HUES6 (cell line): ENCODE measurements around the gene FOXR1.

Experiments
- H3K27ac ChIP-seq: 2 replicates; pipeline ENCODE4 v1.7.0; 2013; ENCODE audit warnings: low read depth, mild to moderate bottlenecking, low read length, inconsistent platforms
- H3K27me3 ChIP-seq: 2 replicates; pipeline ENCODE4 v1.6.1; 2013; ENCODE audit warnings: low read length; ENCODE audit not compliant: control insufficient read depth, insufficient read depth
- H3K36me3 ChIP-seq: 2 replicates; pipeline ENCODE4 v1.6.1; 2013; ENCODE audit warnings: low read length; ENCODE audit not compliant: control insufficient read depth, insufficient read depth
- H3K4me1 ChIP-seq: 2 replicates; pipeline ENCODE4 v1.6.1; 2013; ENCODE audit warnings: low read length; ENCODE audit not compliant: control insufficient read depth, insufficient read depth
- H3K4me3 ChIP-seq: 2 replicates; pipeline ENCODE4 v1.5.1; 2013; ENCODE audit warnings: low read depth, low read length
- H3K9ac ChIP-seq: one replicate; pipeline ENCODE4 v1.6.1; 2013; ENCODE audit warnings: mild to moderate bottlenecking, low read length
- H3K9me3 ChIP-seq: 2 replicates; pipeline ENCODE4 v1.6.1; 2013; ENCODE audit warnings: low read depth, low read length; ENCODE audit not compliant: control insufficient read depth, insufficient read depth

FOXR1 gene

DNA sequence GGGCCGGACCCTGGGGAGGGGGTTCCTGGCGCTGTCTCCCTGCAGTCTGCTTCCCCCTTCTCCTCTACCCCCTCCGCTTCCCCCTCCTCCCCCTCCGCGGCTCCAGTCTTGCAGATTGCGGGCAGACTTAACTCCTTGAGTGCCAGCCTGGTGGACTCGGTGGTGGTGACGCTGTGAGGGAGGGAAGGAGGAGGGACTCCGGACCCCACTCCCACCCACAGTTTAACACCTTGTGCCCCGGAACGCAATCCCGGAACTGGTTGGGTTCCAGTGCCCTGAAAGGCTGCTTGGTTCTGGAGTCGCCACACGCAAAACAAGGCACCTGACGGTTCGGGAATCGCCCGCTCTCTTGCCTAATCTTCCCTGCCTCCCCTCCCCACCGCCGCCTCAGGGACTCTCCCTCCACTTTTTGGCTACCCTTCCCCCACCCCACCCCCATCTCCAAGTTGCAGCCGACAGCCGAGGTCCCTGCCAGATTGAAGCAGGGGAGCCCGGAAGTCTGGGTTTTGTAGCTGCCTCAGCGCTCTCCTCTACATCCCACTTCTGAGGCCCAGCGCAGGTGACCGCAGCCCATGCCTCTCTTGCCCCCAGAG, 42.0 kb upstream of the FOXR1 start:
- Histone ChIP-seq H3K9me3 (no peaks in the 10 kb centered on the region), H3K27ac (peak overlapping the region; percentile 22; the same call in 1 of the 2 replicates), H3K4me3 (peak overlapping the region; percentile 89), H3K36me3 (no peaks in the 10 kb centered on the region), H3K4me1 (peaks cover 22% of the 10 kb centered on the region), H3K9ac (peak overlapping the region; percentile 60), H3K27me3 (peaks cover 20% of the 10 kb centered on the region)

- Histone ChIP-seq H3K36me3 (no peaks in the 10 kb centered on the region), H3K27ac (peak overlapping the region; percentile 22; the same call in 1 of the 2 replicates), H3K4me3 (peak overlapping the region; percentile 89), H3K9me3 (no peaks in the 10 kb centered on the region), H3K9ac (peak overlapping the region; percentile 60), H3K27me3 (peaks cover 20% of the 10 kb centered on the region), H3K4me1 (peaks cover 22% of the 10 kb centered on the region)
Observed at GRCh38 chr11:118930094-118930712, 41.4 kb upstream of the FOXR1 start.

- no peaks in the 10 kb centered on the region for H3K36me3 ChIP-seq
- no peak overlapping the region for H3K9ac ChIP-seq
- no peak overlapping the region for H3K4me3 ChIP-seq
- H3K9me3 ChIP-seq: no peaks in the 10 kb centered on the region
- peaks cover 20% of the 10 kb centered on the region for H3K27me3 ChIP-seq
- H3K27ac ChIP-seq: no peak overlapping the region
- peaks cover 17% of the 10 kb centered on the region for H3K4me1 ChIP-seq
Observed at GRCh38 chr11:118931571-118931970, 40.0 kb upstream of the FOXR1 start.

DNA sequence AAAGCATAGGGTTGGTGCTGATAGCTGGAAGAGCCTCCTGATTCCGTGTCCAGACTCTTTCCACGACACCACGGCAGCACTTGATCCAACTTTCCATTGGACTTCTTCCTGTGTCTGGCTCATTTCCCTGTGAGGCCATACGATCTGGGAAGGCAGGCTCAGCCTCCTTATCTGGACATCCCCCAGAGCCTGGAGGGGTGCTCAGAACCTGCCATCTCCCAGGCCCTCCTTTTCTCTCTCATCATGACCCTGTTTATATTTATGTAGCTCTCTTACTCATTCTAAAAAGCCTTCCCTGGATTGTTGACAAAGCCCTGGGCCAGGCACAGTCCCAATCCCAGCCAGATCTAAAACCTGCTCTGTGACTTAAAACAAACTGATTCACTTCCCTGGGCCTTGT, 38.1 kb upstream of the FOXR1 start:
- no peak overlapping the region for H3K9ac ChIP-seq
- H3K4me1 ChIP-seq: peaks cover 8% of the 10 kb centered on the region
- no peak overlapping the region for H3K27ac ChIP-seq

DNA sequence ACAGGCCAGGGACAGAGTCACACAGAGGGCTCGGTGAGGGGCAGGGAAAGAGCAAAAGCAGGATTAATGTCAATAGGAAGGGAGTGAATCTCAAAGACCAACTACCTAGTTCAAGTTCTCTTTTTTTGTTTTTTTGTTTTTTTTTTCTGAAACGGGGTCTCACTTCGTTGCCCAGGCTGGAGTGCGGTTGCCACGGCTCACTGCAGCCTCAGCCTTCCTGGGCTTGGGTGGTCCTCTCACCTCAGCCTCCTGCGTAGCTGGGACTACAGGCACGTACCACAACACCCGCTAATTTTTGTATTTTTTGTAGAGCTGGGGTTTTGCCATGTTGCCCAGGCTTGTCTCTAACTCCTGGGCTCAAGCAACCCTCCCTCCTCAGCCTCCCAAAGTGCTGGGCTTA, 36.2 kb upstream of the FOXR1 start:
- Histone ChIP-seq H3K36me3 (no peaks in the 10 kb centered on the region), H3K27ac (no peak overlapping the region), H3K4me1 (peaks cover 17% of the 10 kb centered on the region)

More for the DNA sequence above, 38.1 kb upstream of the FOXR1 start:
- Histone ChIP-seq H3K36me3 (no peaks in the 10 kb centered on the region), H3K27me3 (peaks cover 12% of the 10 kb centered on the region), H3K9me3 (no peaks in the 10 kb centered on the region), H3K4me3 (no peak overlapping the region)

DNA sequence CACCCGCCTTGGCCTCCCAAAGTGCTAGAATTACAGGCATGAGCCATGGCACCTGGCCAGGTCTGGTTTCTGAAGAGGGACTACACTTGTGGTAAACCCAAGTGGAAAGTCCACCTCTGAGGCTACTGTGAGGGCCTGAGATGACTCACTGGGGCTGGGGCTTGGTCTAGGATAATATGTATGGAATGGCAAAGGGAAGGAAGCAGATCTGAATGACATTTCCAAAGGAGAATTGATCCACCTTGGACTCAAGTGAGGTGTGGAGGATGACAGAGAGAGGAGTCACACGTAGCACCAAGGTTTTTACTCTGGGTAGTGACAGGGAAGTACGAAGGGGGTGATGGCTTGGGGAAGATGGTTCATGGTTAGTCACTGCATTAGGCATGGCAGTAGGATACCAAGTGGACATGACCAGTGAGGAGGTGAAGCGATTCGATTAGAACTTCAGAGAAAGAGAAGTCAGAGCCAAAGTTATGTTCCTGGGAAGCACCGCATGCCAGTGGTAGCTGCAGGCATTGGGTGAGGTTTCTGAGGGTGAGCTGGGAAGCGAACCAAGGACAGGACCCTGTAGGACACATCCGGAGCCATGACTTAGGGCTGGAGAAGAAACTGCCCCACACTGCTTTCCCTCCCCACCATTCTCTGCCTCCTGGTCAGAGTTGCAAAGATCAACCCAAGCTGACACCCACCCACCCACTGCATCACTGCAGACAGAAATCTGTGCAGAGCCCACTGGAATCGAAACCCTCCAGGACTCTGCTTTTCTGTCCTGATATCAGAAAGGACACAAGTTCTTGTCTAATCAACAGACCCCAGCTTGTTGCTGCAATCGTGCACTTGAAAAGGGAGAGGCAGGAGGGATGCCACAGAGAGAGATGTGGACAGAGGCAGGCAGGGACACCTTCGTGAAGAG, 32.8 kb upstream of the FOXR1 start:
- Histone ChIP-seq H3K27me3 (0 out of 2 replicates have a peak, but pooled peaks cover 4% of the 10 kb centered on the region), H3K9ac (no peak overlapping the region), H3K4me3 (no peak overlapping the region), H3K27ac (no peak overlapping the region), H3K4me1 (peaks cover 15% of the 10 kb centered on the region), H3K36me3 (no peaks in the 10 kb centered on the region), H3K9me3 (no peaks in the 10 kb centered on the region)

More for the DNA sequence above, 36.2 kb upstream of the FOXR1 start:
- H3K27me3 ChIP-seq: peaks cover 12% of the 10 kb centered on the region
- H3K4me3 ChIP-seq: no peak overlapping the region
- no peaks in the 10 kb centered on the region for H3K9me3 ChIP-seq
- H3K9ac ChIP-seq: no peak overlapping the region

DNA sequence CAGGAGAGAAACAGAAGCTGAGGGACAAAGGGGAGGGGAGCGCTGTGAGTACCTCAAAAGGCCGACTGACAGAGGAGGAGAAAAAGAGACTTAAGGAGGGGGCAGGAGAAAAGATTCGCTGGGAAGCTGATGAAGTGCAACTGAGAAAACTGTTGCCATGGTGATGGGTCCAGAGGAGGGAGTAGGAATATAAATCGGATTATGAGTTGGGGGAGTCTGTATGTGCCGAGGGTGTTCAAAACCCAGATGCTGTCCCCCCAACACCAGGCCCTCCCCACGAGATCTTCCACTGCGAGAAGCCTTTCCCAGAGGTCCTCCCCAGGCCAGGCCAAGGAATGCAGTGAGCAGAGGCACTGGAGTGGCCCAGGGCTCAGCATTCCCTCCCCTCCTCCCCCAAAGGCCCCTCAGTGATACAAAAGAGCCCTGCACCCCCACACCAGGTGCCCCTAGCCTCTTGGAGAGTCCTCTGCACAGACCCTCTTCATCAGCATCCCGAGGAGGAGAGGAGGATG, 32.1 kb upstream of the FOXR1 start:
- 0 out of 2 replicates have a peak, but pooled peaks cover 4% of the 10 kb centered on the region for H3K27me3 ChIP-seq
- no peak overlapping the region for H3K9ac ChIP-seq
- no peak overlapping the region for H3K4me3 ChIP-seq
- peaks cover 15% of the 10 kb centered on the region for H3K4me1 ChIP-seq
- no peak overlapping the region for H3K27ac ChIP-seq
- no peaks in the 10 kb centered on the region for H3K9me3 ChIP-seq
- H3K36me3 ChIP-seq: no peaks in the 10 kb centered on the region

GRCh38 chr11:118939953-118940598, 31.5 kb upstream of the FOXR1 start:
- H3K27me3 ChIP-seq: 0 out of 2 replicates have a peak, but pooled peaks cover 4% of the 10 kb centered on the region
- H3K4me3 ChIP-seq: no peak overlapping the region

GRCh38 chr11:118947091-118947490, 24.5 kb upstream of the FOXR1 start:
- no peak overlapping the region for H3K27ac ChIP-seq
- no peaks in the 10 kb centered on the region for H3K27me3 ChIP-seq
- H3K36me3 ChIP-seq: no peaks in the 10 kb centered on the region
- H3K9ac ChIP-seq: no peak overlapping the region
- no peak overlapping the region for H3K4me3 ChIP-seq
- H3K9me3 ChIP-seq: no peaks in the 10 kb centered on the region
- no peaks in the 10 kb centered on the region for H3K4me1 ChIP-seq

More at GRCh38 chr11:118939953-118940598, 31.5 kb upstream of the FOXR1 start:
- Histone ChIP-seq H3K4me1 (peaks cover 15% of the 10 kb centered on the region), H3K9me3 (no peaks in the 10 kb centered on the region), H3K36me3 (no peaks in the 10 kb centered on the region), H3K27ac (no peak overlapping the region), H3K9ac (peak overlapping the region; percentile 25)

DNA sequence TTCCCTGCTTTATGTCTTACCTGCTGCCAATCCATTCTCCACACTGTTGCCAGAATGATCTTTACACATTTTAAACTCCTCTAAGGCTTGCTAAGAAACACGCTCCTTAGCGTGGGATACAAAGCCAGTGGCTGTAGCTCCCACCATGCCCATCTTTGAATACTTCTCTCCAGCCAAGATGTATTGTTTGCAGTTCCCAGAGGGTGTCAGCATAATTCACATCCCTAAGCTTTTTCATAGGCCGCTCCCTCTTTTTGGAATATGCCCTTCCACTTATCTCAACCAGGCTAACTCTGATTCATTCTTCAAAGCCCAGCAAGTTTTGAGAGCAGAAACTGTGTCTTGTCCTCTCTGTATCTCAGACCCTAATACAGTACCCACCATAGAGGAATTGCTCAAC, 23.6 kb upstream of the FOXR1 start:
- Histone ChIP-seq H3K9ac (no peak overlapping the region), H3K9me3 (no peaks in the 10 kb centered on the region), H3K27me3 (peaks cover 3% of the 10 kb centered on the region; the same call in 1 of the 2 replicates), H3K36me3 (no peaks in the 10 kb centered on the region), H3K27ac (no peak overlapping the region), H3K4me3 (no peak overlapping the region), H3K4me1 (no peaks in the 10 kb centered on the region)
